Heart left ventricle (tissue), 16 donors: ENCODE data around the gene UPK3A. TPM values are rescaled to one million over a fixed set of nuclear protein-coding genes. Genes with fewer than 3 reads are reported as not detected.

ENCODE experiments used
- ATAC-seq, 4 donors: fragments of 200-7000 bp; cut with Tn5 transposase; one replicate each; pipeline ENCODE4 v1.9.1; 2020 to 2022; ENCODE audit warnings: moderate library complexity in 4 of 4, mild to moderate bottlenecking in 3 of 4, moderate number of reproducible peaks in 1 of 4
- DNase-seq, 5 donors: peaks; one replicate each; pipeline ENCODE4 v3.0.0-alpha.2; 2020
- H3K27ac ChIP-seq, 12 donors: fragments of 200-600 bp; sonication (generic) in 4 of 12; one replicate each; pipeline versions ENCODE4 v1.5.0 to v1.8.0; 2016 to 2022; ENCODE audit warnings: mild to moderate bottlenecking in 2 of 12
- H3K27me3 ChIP-seq, 9 donors: fragments of 200-600 bp; sonication (generic) in 2 of 9; one replicate each; pipeline versions ENCODE4 v1.5.1 to v1.8.0; 2016 to 2022; ENCODE audit warnings: mild to moderate bottlenecking in 3 of 9
- H3K36me3 ChIP-seq, 9 donors: fragments of 200-600 bp; sonication (generic) in 2 of 9; one replicate each; pipeline versions ENCODE4 v1.5.0 to v1.8.0; 2018 to 2022; ENCODE audit warnings: mild to moderate bottlenecking in 2 of 9
- H3K4me1 ChIP-seq, 12 donors: fragments of 200-600 bp; sonication (generic) in 4 of 12; one replicate each; pipeline versions ENCODE4 v1.5.0 to v1.8.0; 2016 to 2022; ENCODE audit warnings: mild to moderate bottlenecking in 3 of 12
- H3K4me3 ChIP-seq, 12 donors: fragments of 200-600 bp; sonication (generic) in 4 of 12; one replicate each; pipeline versions ENCODE4 v1.5.0 to v1.8.0; 2017 to 2022; ENCODE audit warnings: mild to moderate bottlenecking in 9 of 12, moderate library complexity in 4 of 12
- H3K9me3 ChIP-seq, 12 donors: fragments of 200-600 bp; sonication (generic) in 4 of 12; one replicate each; pipeline versions ENCODE4 v1.5.0 to v1.8.0; 2016 to 2022; ENCODE audit warnings: mild to moderate bottlenecking in 1 of 12
- POLR2A ChIP-seq, 2 donors: fragments of 450-650 bp; IDR thresholded peaks; one replicate each; pipeline ENCODE4 v1.6.1; 2017; ENCODE audit warnings: antibody characterized with exemption in 2 of 2, mild to moderate bottlenecking in 2 of 2, moderate library complexity in 2 of 2
- WGBS, 4 donors: extraction: QIAGEN DNeasy Blood & Tissue Kit in 2 of 4; methylation state at CpG; one replicate each; pipeline versions ENCODE4 v1.1.5 to v1.1.7; 2013 to 2018; 5-methylcytosine and 5-hydroxymethylcytosine counted together
- intact Hi-C, 10 donors: fragments of 100-400 bp; cut with DNase I; formaldehyde crosslinking; loops; one replicate each; pipeline versions ENCODE4 v1.11.1 to v1.14.2; 2022
- polyA plus RNA-seq, 2 donors: library from polyadenylated mRNA; stranded (reverse); fragments of 200-250 nt; gene quantifications; one replicate each; pipeline ENCODE4 v1.2.3, GENCODE V29; 2013
- total RNA-seq, 9 donors: library from RNA; depleted of rRNA in 2 of 9; stranded (reverse); fragments of >200 nt in 2 of 9; fragmentation: NEBNext Ultra II Directional in 3 of 9; extraction: Animal tissue kit (Norgen Biotek cat#: 25700) in 3 of 9; gene quantifications; one replicate each; pipeline versions ENCODE4 v1.1.0 to v1.2.4, GENCODE V29; 2016 to 2023
- TF ChIP-seq, protein P1 (sequence below), 12 donors: fragments of 200-600 bp; sonication (generic) in 4 of 12; IDR thresholded peaks; one replicate each; pipeline versions ENCODE4 v1.5.0 to v1.8.0; 2018 to 2022; ENCODE audit warnings: antibody characterized with exemption in 12 of 12, mild to moderate bottlenecking in 5 of 12
- donor health status: ischemic (EF 13 %, LVEDD 7.1; RV severe dilation, severe dysfunction).
- donor health status: healthy with polysubstance abuse.
- donor health status: DM: no; HTN: yes; CAD: no.
- donor health status: DM: no; HTN: no; CAD: no.
- donor health status: ischemic (EF 25% LVEDD 6.9; RV normal size, moderate dysfunction).
- donor health status: ischemic (EF 25% LVEDD 5.7; RV mildly dilated, moderate dysfunction).
- donor health status: healthy.
- donor health status: DM: yes; HTN: yes; CAD: no.
- donor health status: ischemic (EF 35%, LVEDD 5.7; RV mildly dilated, moderate dysfunction).
- donor health status: nonischemic (EF 11% LVEDD 7.7; RV severe dilation, severe dysfunction).
- donor health status: DM: yes; HTN: yes; CAD: no.
- donor health status: PGD.
- donor health status: ischemic (EF 29% LVEDD 5.4; RV normal size, mild dysfunction).
- donor health status: nonischemic (EF 23%, LVEDD 6.1; RV moderate dilation, normal function).

The UPK3A gene
- total and polyA plus RNA-seq, 11 donors: 0.15 to 0.45 (median 0.34) TPM; not detected in 8

GRCh38 chr22:45318168-45318557, 33.4 kb downstream of the UPK3A start:
- peak; percentile 75 to 85 (median 83) for DNase-seq
- peak in 3 of 4 donors; percentile 28 to 77 (median 73) for ATAC-seq
- Histone ChIP-seq H3K4me1 (peaks cover 0 to 74% (median 42%) of the 10 kb centered on the region in 12 donors), H3K27me3 (no peaks in the 10 kb centered on the region), H3K9me3 (no peaks in the 10 kb centered on the region), H3K27ac (peak overlapping the region; percentile 35 to 92 (median 74)), H3K4me3 (peak overlapping the region in 7 of 12 donors; percentile 2 to 38 (median 18)), H3K36me3 (peaks cover 0 to 13% (median 8%) of the 10 kb centered on the region in 9 donors)
- intact Hi-C loops: loop anchor here in 5 of 10 donors (1.0 to 10.0 kb wide), 5 partner anchors 16 to 119 kb away; partner anchors contain the start of genes RIBC2 (in 1 of the 5) and SMC1B (in 1 of the 5)
- 10 to 15% (median 12%) methylated on average over 8 of the region's 8 CpGs for WGBS, 4 donors
- TF ChIP-seq, protein P1, sequence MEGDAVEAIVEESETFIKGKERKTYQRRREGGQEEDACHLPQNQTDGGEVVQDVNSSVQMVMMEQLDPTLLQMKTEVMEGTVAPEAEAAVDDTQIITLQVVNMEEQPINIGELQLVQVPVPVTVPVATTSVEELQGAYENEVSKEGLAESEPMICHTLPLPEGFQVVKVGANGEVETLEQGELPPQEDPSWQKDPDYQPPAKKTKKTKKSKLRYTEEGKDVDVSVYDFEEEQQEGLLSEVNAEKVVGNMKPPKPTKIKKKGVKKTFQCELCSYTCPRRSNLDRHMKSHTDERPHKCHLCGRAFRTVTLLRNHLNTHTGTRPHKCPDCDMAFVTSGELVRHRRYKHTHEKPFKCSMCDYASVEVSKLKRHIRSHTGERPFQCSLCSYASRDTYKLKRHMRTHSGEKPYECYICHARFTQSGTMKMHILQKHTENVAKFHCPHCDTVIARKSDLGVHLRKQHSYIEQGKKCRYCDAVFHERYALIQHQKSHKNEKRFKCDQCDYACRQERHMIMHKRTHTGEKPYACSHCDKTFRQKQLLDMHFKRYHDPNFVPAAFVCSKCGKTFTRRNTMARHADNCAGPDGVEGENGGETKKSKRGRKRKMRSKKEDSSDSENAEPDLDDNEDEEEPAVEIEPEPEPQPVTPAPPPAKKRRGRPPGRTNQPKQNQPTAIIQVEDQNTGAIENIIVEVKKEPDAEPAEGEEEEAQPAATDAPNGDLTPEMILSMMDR (IDR thresholded peaks at IDR 0.05): no peak
- no peak for TF ChIP-seq POLR2A (IDR thresholded peaks at IDR 0.05)

DNA sequence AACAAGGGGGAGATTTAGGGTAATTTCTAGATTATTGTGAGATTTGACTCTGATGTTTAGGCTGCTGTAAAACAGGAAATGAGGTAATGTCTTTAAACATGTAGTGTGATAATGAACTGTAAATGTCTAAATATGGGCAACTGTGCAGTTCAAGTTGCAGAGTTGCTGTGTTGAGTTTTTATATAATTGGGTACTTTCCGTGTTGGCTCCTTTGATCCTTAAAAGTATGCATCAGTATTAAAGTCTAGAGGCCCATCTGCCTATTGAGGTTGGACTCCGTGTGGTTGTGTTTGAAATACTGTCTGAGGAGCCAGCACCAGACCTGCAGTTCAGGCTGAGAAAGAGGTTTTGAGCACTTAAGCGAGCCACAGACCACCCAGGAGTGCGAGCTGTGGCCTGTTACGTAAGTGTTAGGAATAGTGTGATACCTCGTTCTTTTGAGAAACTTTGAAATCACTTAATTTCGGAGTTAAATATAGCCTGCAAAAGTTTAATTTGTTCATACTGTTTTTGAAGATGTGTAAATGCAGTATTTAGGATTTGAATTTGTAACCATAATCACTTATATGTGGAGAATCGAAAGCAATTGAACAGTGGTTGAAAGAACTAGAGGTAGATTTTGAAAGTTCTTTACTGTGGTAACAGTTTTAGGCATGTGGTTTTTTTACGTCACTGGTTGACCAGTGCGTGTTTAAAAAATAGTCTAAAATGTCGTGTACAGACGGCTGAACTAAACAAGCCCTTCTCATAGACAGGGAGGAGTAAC, 34.0 kb downstream of the UPK3A start:
- peak overlapping the region; percentile 35 to 92 (median 74) for H3K27ac ChIP-seq
- 67 to 71% (median 69%) methylated on average over 12 of the region's 12 CpGs for WGBS, 4 donors
- H3K9me3 ChIP-seq: no peaks in the 10 kb centered on the region
- peaks cover 0 to 19% (median 14%) of the 10 kb centered on the region in 9 donors for H3K36me3 ChIP-seq
- TF ChIP-seq, protein P1 (IDR thresholded peaks at IDR 0.05): no peak
- no peak for TF ChIP-seq POLR2A (IDR thresholded peaks at IDR 0.05)
- intact Hi-C loops: loop anchor here in 5 of 10 donors (1.0 to 10.0 kb wide), 5 partner anchors 16 to 119 kb away; partner anchors contain the start of genes RIBC2 (in 1 of the 5) and SMC1B (in 1 of the 5)
- H3K27me3 ChIP-seq: no peaks in the 10 kb centered on the region
- H3K4me1 ChIP-seq: peaks cover 0 to 69% (median 41%) of the 10 kb centered on the region in 12 donors
- peak in 1 of 5 donors; percentile 23 for DNase-seq
- peak in 2 of 4 donors; percentile 10 for ATAC-seq
- H3K4me3 ChIP-seq: peak overlapping the region in 4 of 12 donors; percentile 2 to 31 (median 16)

GRCh38 chr22:45319324-45319685, 34.6 kb downstream of the UPK3A start:
- H3K4me1 ChIP-seq: peaks cover 0 to 67% (median 35%) of the 10 kb centered on the region in 12 donors
- 38 to 63% (median 59%) methylated on average over 5 of the region's 5 CpGs for WGBS, 4 donors
- peak overlapping the region in 1 of 12 donors; percentile 19 for H3K4me3 ChIP-seq
- H3K36me3 ChIP-seq: peaks cover 0 to 24% (median 19%) of the 10 kb centered on the region in 9 donors
- TF ChIP-seq, protein P1 (IDR thresholded peaks at IDR 0.05): no peak
- TF ChIP-seq POLR2A (IDR thresholded peaks at IDR 0.05): no peak
- DNase-seq: peak in 1 of 5 donors; percentile 55
- no peaks in the 10 kb centered on the region for H3K27me3 ChIP-seq
- intact Hi-C loops: loop anchor here in 4 of 10 donors (5.0 to 10.0 kb wide), 4 partner anchors 42 to 118 kb away; partner anchors contain the start of genes RIBC2 (in 1 of the 4) and SMC1B (in 1 of the 4)
- ATAC-seq: peak in 3 of 4 donors; percentile 39 to 63 (median 54)
- H3K27ac ChIP-seq: peak overlapping the region in 10 of 12 donors; percentile 35 to 92 (median 76)
- H3K9me3 ChIP-seq: no peaks in the 10 kb centered on the region
